ENCODE results near the gene MLLT3. TPM values are rescaled to one million over a fixed set of nuclear protein-coding genes. Genes with fewer than 3 reads are reported as not detected.

The MLLT3 gene
- total RNA-seq, 1 donor from 2014 or later = 35.1 TPM

DNA sequence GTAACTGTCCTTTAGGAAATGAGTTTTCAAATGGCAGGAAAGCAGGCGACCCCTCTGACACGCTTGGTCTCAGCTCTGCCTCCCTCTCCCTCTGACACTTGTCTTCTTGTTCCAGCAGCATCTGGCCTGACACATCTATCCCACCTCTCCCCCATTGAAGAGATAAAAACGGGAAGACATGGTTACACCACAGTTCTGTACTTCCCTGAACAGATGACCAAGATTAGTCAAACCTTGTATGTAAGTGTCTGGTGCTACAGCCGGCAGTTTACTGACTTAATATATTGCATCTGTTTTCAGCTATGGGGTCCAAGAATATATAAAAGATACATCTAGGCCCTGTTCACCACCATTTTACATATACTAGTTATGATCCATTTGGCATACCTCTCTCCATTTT is 29.6 kb upstream of the MLLT3 start:
- Mint-ChIP-seq H3K27me3 (ENCODE audit: low read depth, unreplicated experiment) (no peaks in the 10 kb centered on the region), H3K4me3 (ENCODE audit: unreplicated experiment) (no peak overlapping the region), H3K4me1 (ENCODE audit: low read depth, unreplicated experiment) (no peaks in the 10 kb centered on the region), H3K36me3 (ENCODE audit: low read depth, unreplicated experiment) (no peaks in the 10 kb centered on the region), H3K9me3 (ENCODE audit: unreplicated experiment) (peaks cover 10% of the 10 kb centered on the region), H3K27ac (ENCODE audit: unreplicated experiment) (no peak overlapping the region)
- Histone ChIP-seq H3K9ac (ENCODE audit: low read length) (no peak overlapping the region), H4K20me1 (ENCODE audit: insufficient read depth, low read length) (no peaks in the 10 kb centered on the region), H2AFZ (ENCODE audit: low read depth, low read length) (no peak overlapping the region), H3K9me3 (ENCODE audit: insufficient read depth, low read depth, low read length) (no peaks in the 10 kb centered on the region), H3K27me3 (ENCODE audit: insufficient read depth, low read length) (no peaks in the 10 kb centered on the region), H3K79me2 (ENCODE audit: insufficient read depth, low read length) (no peaks in the 10 kb centered on the region), H3K4me1 (ENCODE audit: insufficient read depth, low read length) (no peaks in the 10 kb centered on the region), H3K4me2 (ENCODE audit: low read length) (no peak overlapping the region), H3K4me3 (ENCODE audit: insufficient read depth, low read depth, low read length) (no peak overlapping the region), H3K27ac (ENCODE audit: low read depth, low read length) (no peak overlapping the region), H3K36me3 (ENCODE audit: insufficient read depth, low read length) (no peaks in the 10 kb centered on the region)
- TF ChIP-seq, protein P1, sequence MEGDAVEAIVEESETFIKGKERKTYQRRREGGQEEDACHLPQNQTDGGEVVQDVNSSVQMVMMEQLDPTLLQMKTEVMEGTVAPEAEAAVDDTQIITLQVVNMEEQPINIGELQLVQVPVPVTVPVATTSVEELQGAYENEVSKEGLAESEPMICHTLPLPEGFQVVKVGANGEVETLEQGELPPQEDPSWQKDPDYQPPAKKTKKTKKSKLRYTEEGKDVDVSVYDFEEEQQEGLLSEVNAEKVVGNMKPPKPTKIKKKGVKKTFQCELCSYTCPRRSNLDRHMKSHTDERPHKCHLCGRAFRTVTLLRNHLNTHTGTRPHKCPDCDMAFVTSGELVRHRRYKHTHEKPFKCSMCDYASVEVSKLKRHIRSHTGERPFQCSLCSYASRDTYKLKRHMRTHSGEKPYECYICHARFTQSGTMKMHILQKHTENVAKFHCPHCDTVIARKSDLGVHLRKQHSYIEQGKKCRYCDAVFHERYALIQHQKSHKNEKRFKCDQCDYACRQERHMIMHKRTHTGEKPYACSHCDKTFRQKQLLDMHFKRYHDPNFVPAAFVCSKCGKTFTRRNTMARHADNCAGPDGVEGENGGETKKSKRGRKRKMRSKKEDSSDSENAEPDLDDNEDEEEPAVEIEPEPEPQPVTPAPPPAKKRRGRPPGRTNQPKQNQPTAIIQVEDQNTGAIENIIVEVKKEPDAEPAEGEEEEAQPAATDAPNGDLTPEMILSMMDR (IDR thresholded peaks at IDR 0.05; ENCODE audit: insufficient read depth, low read depth, low read length) = no peak
- TF ChIP-seq EZH2 (IDR thresholded peaks at IDR 0.05; ENCODE audit: insufficient read depth, low read length) = no peak
- DNase-seq (ENCODE audit: low read depth) (no peak), FAIRE-seq (no peak)

DNA sequence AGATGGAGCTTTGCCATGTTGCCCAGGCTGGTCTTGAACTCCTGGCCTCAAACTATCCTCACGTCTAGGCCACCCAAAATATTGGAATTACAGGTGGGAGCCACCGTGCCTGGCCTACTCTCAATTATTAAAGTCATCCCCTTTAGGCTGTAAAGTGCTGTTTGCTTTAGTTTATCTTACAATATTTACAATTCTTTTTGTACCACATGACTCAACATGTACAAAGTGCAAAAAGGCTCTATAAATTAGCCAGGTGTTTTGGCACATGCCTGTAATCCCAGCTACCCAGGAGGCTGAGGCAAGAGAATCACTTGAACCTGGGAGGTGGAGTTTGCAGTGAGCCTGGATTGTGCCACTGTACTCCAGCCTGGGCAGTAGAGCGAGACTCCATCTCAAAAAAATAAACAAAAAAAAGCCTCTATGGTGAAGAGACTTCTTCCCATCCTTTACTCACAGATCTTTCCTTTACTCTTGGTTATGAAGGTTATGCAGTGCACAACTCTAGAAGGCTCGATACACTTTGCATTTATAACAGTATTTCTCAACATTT is 28.5 kb upstream of the MLLT3 start:
- no peaks in the 10 kb centered on the region for H3K27me3 ChIP-seq (ENCODE audit: insufficient read depth, low read length)
- H2AFZ ChIP-seq (ENCODE audit: low read depth, low read length) = no peak overlapping the region
- H3K4me2 ChIP-seq (ENCODE audit: low read length) = no peak overlapping the region
- no peaks in the 10 kb centered on the region for H3K9me3 ChIP-seq (ENCODE audit: insufficient read depth, low read depth, low read length)
- FAIRE-seq = no peak
- no peak overlapping the region for H3K9ac ChIP-seq (ENCODE audit: low read length)
- H4K20me1 ChIP-seq (ENCODE audit: insufficient read depth, low read length) = no peaks in the 10 kb centered on the region
- H3K27ac Mint-ChIP-seq (ENCODE audit: unreplicated experiment) = no peak overlapping the region
- H3K4me3 ChIP-seq (ENCODE audit: insufficient read depth, low read depth, low read length) = no peak overlapping the region
- no peak overlapping the region for H3K4me3 Mint-ChIP-seq (ENCODE audit: unreplicated experiment)
- no peak for DNase-seq (ENCODE audit: low read depth)
- H3K9me3 Mint-ChIP-seq (ENCODE audit: unreplicated experiment) = peaks cover 10% of the 10 kb centered on the region
- TF ChIP-seq EZH2 (IDR thresholded peaks at IDR 0.05; ENCODE audit: insufficient read depth, low read length) = no peak
- no peaks in the 10 kb centered on the region for H3K4me1 Mint-ChIP-seq (ENCODE audit: low read depth, unreplicated experiment)
- H3K36me3 Mint-ChIP-seq (ENCODE audit: low read depth, unreplicated experiment) = no peaks in the 10 kb centered on the region
- H3K27ac ChIP-seq (ENCODE audit: low read depth, low read length) = no peak overlapping the region
- H3K36me3 ChIP-seq (ENCODE audit: insufficient read depth, low read length) = no peaks in the 10 kb centered on the region
- no peaks in the 10 kb centered on the region for H3K79me2 ChIP-seq (ENCODE audit: insufficient read depth, low read length)
- no peaks in the 10 kb centered on the region for H3K4me1 ChIP-seq (ENCODE audit: insufficient read depth, low read length)
- H3K27me3 Mint-ChIP-seq (ENCODE audit: low read depth, unreplicated experiment) = no peaks in the 10 kb centered on the region

DNA sequence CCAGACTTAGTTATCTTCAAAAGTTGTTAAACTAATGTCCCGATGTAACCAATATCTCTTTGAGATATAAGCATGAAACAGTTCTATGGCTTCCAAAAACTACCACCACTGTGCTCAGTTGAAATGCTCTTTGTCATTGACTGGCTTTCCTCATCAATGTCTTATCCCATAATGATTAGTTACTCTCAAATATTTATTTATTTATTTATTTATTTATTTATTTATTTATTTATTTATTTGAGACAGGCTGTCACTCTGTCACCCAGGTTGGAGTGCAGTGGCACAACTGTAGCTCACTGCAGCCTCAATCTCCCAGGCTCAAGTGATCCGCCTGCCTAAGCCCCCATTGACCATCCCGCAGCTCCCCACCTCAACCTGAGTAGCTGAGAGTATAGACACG is 28.0 kb upstream of the MLLT3 start:
- H3K4me1 Mint-ChIP-seq (ENCODE audit: low read depth, unreplicated experiment) = no peaks in the 10 kb centered on the region
- no peaks in the 10 kb centered on the region for H3K36me3 Mint-ChIP-seq (ENCODE audit: low read depth, unreplicated experiment)
- H3K9me3 Mint-ChIP-seq (ENCODE audit: unreplicated experiment) = peaks cover 9% of the 10 kb centered on the region
- Histone ChIP-seq H2AFZ (ENCODE audit: low read depth, low read length) (no peak overlapping the region), H3K36me3 (ENCODE audit: insufficient read depth, low read length) (no peaks in the 10 kb centered on the region), H3K9me3 (ENCODE audit: insufficient read depth, low read depth, low read length) (no peaks in the 10 kb centered on the region), H3K4me3 (ENCODE audit: insufficient read depth, low read depth, low read length) (no peak overlapping the region), H3K4me2 (ENCODE audit: low read length) (no peak overlapping the region), H3K9ac (ENCODE audit: low read length) (no peak overlapping the region), H3K4me1 (ENCODE audit: insufficient read depth, low read length) (no peaks in the 10 kb centered on the region), H3K79me2 (ENCODE audit: insufficient read depth, low read length) (no peaks in the 10 kb centered on the region), H3K27me3 (ENCODE audit: insufficient read depth, low read length) (no peaks in the 10 kb centered on the region), H4K20me1 (ENCODE audit: insufficient read depth, low read length) (no peaks in the 10 kb centered on the region), H3K27ac (ENCODE audit: low read depth, low read length) (no peak overlapping the region)
- H3K27me3 Mint-ChIP-seq (ENCODE audit: low read depth, unreplicated experiment) = no peaks in the 10 kb centered on the region
- no peak overlapping the region for H3K4me3 Mint-ChIP-seq (ENCODE audit: unreplicated experiment)
- DNase-seq (ENCODE audit: low read depth) (no peak), FAIRE-seq (no peak)
- no peak for TF ChIP-seq EZH2 (IDR thresholded peaks at IDR 0.05; ENCODE audit: insufficient read depth, low read length)
- TF ChIP-seq, protein P1 (IDR thresholded peaks at IDR 0.05; ENCODE audit: insufficient read depth, low read depth, low read length) = no peak
- no peak overlapping the region for H3K27ac Mint-ChIP-seq (ENCODE audit: unreplicated experiment)
